ENCODE measurements around the gene SPX.

Gene SPX

DNA sequence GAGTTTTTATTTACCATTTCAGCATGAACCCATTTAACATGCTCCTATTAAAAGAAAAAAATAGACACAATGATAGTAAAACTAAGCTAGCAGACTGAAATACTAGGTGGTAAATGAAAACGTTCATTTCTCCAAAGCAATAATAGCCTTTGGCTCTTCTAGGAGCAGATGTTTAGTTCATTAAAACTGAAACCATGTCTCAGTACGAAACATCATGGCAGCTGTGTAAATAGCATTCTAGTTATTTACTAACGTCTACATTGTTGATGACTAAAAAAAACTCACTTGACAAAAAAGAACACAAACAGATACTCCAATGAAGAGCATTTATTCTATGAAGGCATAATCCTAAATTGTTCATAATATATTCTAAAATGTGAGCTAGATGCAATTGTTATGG, 42.6 kb upstream of the SPX start:
- Histone ChIP-seq H3K36me3 (ENCODE audit: insufficient read depth, low read length) (peaks cover 52% of the 10 kb centered on the region), H4K20me1 (ENCODE audit: insufficient read depth, low read length) (no peaks in the 10 kb centered on the region), H3K27me3 (ENCODE audit: insufficient read depth, low read length) (no peaks in the 10 kb centered on the region), H3K4me2 (ENCODE audit: low read length) (no peak overlapping the region), H3F3A (ENCODE audit: insufficient read depth, low read length) (no peaks in the 10 kb centered on the region), H3K9ac (ENCODE audit: low read length) (no peak overlapping the region), H3K4me1 (ENCODE audit: insufficient read depth, low read length, severe bottlenecking) (no peaks in the 10 kb centered on the region), H3K27ac (ENCODE audit: low read depth, low read length, poor library complexity, severe bottlenecking) (no peak overlapping the region), H3K9me2 (ENCODE audit: low read depth, low read length) (no peaks in the 10 kb centered on the region), H3K4me3 (ENCODE audit: low read depth, low read length, poor library complexity, severe bottlenecking) (no peak overlapping the region), H3K79me2 (ENCODE audit: insufficient read depth, low read length) (no peaks in the 10 kb centered on the region), H2AFZ (ENCODE audit: low read length) (no peak overlapping the region), H3K9me3 (ENCODE audit: low read length) (no peaks in the 10 kb centered on the region)
- no peak for TF ChIP-seq EZH2 (IDR thresholded peaks at IDR 0.05; ENCODE audit: borderline replicate concordance, low read length)
- TF ChIP-seq CTCF (IDR thresholded peaks at IDR 0.05; ENCODE audit: low read length), result no peak

DNA sequence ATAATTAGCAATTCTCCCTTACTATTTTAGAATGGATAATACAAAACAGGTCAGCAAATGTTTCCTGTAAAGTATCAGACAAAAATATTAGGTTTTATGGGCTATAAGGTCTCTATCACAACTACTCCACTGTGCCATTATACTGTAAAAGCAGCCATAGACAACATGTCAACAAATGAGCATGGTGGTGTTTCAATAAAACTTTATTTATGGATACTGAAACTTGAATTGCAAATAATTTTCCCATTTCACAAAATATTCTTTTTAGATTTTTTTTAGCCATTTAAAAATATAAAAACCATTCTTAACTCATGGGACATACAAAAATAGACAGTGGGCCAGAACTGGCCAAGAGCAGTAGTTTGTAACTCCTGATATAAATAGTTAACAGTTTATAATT, 40.1 kb upstream of the SPX start:
- Histone ChIP-seq H3K9me2 (ENCODE audit: low read depth, low read length) (no peaks in the 10 kb centered on the region), H4K20me1 (ENCODE audit: insufficient read depth, low read length) (no peaks in the 10 kb centered on the region), H3K4me3 (ENCODE audit: low read depth, low read length, poor library complexity, severe bottlenecking) (no peak overlapping the region), H3K9me3 (ENCODE audit: low read length) (no peaks in the 10 kb centered on the region), H3F3A (ENCODE audit: insufficient read depth, low read length) (no peaks in the 10 kb centered on the region), H2AFZ (ENCODE audit: low read length) (no peak overlapping the region), H3K4me2 (ENCODE audit: low read length) (no peak overlapping the region), H3K27me3 (ENCODE audit: insufficient read depth, low read length) (no peaks in the 10 kb centered on the region), H3K27ac (ENCODE audit: low read depth, low read length, poor library complexity, severe bottlenecking) (no peak overlapping the region), H3K79me2 (ENCODE audit: insufficient read depth, low read length) (no peaks in the 10 kb centered on the region), H3K9ac (ENCODE audit: low read length) (no peak overlapping the region), H3K36me3 (ENCODE audit: insufficient read depth, low read length) (peaks cover 52% of the 10 kb centered on the region), H3K4me1 (ENCODE audit: insufficient read depth, low read length, severe bottlenecking) (no peaks in the 10 kb centered on the region)
- TF ChIP-seq EZH2 (IDR thresholded peaks at IDR 0.05; ENCODE audit: borderline replicate concordance, low read length) (no peak), CTCF (IDR thresholded peaks at IDR 0.05; ENCODE audit: low read length) (no peak)

DNA sequence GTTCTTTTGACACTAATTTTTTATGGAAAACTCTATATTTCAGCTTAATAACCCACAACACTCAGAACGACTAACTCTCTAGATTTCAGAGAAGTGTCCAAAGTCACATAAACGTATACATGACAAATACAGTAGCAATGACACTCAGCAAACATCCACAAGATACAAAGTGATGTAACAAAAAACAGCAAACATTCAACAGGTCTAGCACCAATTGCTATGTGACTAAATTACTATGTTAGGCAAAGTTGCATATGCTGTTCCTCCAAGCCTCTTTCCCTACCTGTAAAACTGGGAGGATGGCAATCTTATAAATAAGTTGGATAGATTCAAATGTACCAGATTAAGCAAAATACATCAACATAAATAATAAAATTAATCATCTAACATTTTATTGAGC, 26.3 kb upstream of the SPX start:
- Histone ChIP-seq H3K9me3 (ENCODE audit: low read length) (no peaks in the 10 kb centered on the region), H3K36me3 (ENCODE audit: insufficient read depth, low read length) (peaks cover 41% of the 10 kb centered on the region), H3K27ac (ENCODE audit: low read depth, low read length, poor library complexity, severe bottlenecking) (no peak overlapping the region), H3K9ac (ENCODE audit: low read length) (no peak overlapping the region), H3K9me2 (ENCODE audit: low read depth, low read length) (no peaks in the 10 kb centered on the region), H3K4me2 (ENCODE audit: low read length) (peak overlapping the region; percentile 75), H4K20me1 (ENCODE audit: insufficient read depth, low read length) (no peaks in the 10 kb centered on the region), H3K27me3 (ENCODE audit: insufficient read depth, low read length) (no peaks in the 10 kb centered on the region), H3F3A (ENCODE audit: insufficient read depth, low read length) (no peaks in the 10 kb centered on the region), H3K4me1 (ENCODE audit: insufficient read depth, low read length, severe bottlenecking) (peaks cover 32% of the 10 kb centered on the region), H3K79me2 (ENCODE audit: insufficient read depth, low read length) (peaks cover 30% of the 10 kb centered on the region), H2AFZ (ENCODE audit: low read length) (no peak overlapping the region), H3K4me3 (ENCODE audit: low read depth, low read length, poor library complexity, severe bottlenecking) (peak overlapping the region; percentile 88)
- TF ChIP-seq EZH2 (IDR thresholded peaks at IDR 0.05; ENCODE audit: borderline replicate concordance, low read length) (no peak), CTCF (IDR thresholded peaks at IDR 0.05; ENCODE audit: low read length) (no peak)
